HT-29 (cell line): ENCODE data around the gene CDK14. TPM values are rescaled to one million over a fixed set of nuclear protein-coding genes. Genes with fewer than 3 reads are reported as not detected.
"Not testable (repeated sequence)": the region's sequence is repeated elsewhere in the genome, so short reads cannot be mapped to it uniquely, and the experiment has no call there.

Source experiments
- DNase-seq: peaks from one replicate; pipeline ENCODE4 v3.0.0-alpha.2; 2015; ENCODE audit warnings: low spot score
- total RNA-seq: library from RNA; depleted of rRNA; stranded (reverse); fragments of >200 nt; shearing (Covaris generic); gene quantifications from 2 replicates; pipeline ENCODE4 v1.2.3, GENCODE V29; 2014

CDK14 gene
- total RNA-seq, 1 experiment from 2014 or later = 0.61 TPM

DNA sequence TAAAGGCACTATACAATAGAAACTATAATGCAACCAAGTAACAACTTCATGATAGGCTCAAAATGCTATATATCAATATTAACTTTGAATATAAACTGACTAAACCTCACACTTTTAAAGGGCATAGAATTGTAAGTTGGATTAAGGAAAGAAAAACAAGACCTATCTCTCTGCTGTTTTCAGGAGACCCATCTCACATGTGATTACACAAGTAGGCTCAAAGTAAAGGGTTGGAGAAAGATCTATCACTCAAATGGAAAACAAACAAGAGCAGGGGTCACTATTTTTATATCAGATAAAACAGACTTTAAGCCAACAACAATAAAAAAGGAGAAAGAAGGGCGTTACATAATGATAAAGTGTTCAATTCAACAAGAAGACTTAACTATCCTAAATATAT lies 155.5 kb downstream of the CDK14 start:
- DNase-seq = no peak

DNA sequence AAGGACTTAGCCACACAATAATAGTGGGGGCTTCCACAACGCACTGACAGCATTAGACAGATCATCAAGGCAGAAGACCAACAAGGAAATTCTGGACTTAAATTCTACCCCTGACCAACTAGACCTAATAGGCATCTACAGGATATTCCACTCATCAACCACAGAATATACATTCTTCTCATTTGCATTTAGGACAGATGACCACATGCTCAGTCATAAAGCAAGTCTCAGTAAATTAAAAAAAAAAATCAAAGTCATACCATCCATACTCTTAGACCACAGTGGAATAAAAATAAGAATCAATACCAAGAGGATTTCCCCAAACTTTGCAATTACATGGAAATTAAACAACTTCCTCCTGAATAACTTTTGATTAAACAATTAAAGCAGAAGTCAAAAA lies 155.9 kb downstream of the CDK14 start:
- DNase-seq = no peak

DNA sequence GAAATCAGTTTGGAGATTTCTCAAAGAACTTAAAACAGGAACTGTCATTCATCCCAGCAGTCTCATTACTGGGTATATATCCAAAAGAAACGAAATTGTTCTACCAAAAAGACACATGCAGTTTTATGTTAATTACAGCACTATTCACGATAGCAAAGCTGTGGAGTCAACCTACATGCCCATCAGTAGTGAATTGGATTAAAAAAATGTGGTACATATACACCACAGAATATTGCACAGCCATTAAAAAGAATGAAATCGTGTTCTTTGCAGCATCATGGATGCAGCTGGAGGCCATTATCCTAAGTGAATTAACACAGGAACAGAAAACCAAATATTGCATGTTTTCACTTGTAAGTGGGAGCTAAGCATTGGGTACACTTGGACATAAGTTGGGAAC lies 158.9 kb downstream of the CDK14 start:
- DNase-seq = no peak

DNA sequence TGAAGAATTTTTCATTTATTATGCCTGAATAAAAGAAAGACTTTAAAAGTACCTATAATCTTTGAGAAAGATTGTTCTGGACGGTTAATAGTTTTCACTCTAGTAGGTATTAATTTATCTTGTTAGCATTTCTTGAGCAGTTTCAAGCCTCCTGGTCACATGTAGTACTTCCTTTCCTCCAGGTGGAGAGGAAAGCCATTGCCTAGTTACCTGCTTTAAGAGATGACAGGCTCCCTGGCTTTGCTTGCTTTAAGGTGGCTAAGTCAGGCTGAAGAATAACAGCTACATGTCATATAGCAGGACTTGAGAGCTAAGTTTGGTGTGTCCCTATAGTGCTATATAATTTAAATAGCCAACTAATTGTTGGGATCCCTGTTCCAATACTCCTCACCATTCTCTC lies 160.2 kb downstream of the CDK14 start:
- DNase-seq = no peak

DNA sequence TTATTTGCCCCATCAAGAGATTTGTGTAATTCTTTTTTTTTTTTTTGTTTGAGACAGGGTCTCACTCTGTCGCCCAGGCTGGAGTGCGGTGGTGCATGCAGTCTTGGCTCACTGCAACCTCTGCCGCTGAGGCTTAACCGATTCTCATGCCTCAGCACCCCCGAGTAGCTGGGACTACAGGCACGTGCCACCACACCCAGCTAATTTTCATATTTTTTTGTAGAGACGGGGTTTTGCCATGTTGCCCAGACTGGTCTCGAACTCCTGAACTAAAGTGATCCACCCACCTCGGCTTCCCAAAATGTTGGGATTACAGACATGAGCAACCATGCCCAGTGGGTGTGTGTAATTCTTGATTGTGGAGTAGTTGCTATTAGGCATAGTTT lies 161.4 kb downstream of the CDK14 start:
- not testable (repeated sequence) for DNase-seq

DNA sequence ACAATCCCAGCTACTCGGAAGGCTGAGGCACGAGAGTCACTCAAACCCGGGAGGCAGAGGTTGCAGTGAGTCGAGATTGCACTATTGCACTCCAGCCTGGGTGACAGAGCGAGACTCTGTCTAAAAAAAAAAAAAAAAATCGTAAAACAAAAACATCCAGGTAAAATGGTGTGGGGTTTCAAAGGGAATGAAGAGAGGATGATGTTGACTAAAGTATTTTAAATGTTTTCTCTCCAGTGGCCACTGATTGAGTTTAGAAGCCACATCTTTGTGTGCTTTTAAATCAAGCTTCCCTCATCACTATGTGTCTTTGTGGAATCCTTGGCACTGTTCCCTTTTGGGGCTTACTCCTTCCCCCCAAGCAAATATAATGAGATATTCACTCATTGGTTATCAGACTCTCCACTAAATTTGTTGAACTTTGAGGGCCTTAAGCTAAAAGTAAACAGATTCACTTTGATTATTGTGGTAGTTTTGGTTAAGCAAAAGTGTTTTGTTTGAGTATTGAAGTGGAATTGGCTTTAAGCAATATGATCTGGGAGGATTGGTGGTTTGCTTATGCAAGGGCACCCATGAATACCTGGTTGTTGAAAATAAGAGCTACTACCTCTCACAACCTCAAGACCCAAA lies 162.9 kb downstream of the CDK14 start:
- no peak for DNase-seq

DNA sequence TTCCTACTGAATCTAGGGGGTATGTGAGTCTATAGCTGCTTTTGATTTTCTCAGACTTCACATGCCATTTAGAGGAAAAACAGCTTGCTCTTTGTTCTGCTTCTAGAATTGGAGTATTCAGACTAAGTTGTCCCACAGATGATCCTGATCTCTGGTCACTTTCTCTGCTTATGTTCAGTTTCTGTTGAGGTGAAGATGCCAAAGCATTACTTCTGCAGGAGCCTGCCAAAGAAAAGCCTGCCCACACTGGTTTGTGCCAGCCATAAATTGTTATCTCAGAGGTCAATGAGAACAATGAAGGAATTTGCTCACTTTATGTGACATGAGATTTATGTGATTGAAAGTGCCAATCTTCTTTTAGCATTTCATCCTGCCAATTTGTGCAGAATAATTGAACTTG lies 163.6 kb downstream of the CDK14 start:
- no peak for DNase-seq

DNA sequence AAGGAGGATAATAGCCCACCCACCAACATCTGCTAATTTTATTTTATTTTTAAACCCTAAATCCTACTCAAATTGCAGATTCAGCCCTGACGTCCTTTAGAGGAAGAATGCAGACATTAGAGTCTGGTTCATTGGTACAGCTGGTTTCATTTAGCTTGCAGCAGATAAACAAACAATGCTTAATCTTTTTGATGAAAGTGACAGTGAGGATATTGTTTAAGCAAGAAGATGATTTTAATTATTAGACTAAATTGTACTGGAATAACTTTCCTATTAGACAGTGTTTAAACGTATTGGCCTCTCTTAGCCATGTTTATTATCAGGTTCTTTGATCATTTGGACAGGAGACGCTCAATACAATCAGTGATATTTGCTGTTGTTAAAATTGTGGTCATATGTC lies 164.8 kb downstream of the CDK14 start:
- no peak for DNase-seq

DNA sequence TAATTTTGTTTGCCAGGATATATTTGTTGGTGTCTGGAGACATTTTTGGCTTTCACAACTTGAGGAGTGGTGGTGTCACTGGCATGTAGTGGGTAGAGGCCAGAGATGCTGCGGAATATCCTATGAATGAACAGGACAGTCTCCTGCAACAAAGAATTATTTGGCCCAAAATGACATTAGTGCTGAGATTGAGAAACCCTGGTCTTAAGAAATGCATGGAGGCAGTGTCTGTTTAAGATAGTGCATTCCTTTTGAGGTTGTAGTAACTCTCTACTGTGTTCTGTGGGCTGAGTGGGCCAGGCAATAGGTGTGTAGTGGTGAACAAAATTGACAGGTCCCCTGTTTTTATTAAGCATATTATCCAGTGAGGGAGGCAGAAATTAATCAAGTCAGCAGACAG lies 165.5 kb downstream of the CDK14 start:
- no peak for DNase-seq

DNA sequence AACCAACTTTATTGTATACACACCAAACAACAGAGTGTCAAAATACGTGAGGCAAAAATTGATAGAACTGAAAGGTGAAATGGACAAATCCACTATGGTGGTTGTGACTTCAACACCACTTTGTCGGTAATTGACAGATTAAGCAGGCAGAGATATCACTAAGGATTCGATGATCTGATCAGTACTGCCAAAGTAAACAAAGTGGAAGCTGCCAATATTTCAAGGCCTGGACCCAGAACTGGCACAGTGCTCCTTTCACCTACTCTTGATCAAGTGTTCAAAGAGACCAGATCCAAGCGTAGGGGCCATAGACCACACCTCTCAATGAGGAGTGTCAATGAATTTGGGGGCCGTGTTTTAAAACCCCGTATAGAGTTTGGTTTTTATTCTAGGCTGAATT lies 167.0 kb downstream of the CDK14 start:
- DNase-seq = no peak

DNA sequence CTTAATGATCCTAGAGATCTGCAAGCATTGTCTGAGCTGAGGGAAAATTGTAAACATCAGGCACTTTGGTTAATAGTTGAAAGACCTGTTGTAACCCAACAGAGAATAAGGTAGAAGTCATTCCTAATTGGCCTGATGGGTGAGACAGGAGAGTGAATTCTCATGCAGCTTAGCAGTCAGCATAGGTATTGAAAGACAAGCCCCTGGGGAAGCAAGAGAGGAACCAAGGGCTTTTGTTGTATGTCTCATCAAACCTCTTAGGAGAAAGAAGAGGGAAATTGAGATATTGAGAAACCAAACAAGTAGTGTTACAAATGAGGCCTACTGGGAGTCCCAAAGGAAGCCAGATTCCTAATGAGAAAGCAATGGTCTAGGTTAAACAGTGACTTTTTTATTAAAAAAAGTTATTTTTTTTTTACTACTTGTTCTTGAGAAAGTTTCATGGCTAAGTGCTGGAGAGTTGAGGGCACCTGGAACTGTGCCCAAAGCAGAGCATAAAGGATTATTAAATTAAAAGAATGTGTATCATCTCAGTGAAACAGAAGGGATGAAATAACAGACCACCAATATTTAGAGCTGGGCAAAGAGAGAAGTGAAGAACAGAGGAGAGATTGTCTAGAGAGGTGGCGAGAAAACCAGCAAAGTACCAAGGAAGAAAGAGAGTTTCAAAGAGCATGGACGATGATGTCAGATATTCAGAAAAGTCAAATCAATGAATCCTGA lies 168.9 kb downstream of the CDK14 start:
- no peak for DNase-seq

DNA sequence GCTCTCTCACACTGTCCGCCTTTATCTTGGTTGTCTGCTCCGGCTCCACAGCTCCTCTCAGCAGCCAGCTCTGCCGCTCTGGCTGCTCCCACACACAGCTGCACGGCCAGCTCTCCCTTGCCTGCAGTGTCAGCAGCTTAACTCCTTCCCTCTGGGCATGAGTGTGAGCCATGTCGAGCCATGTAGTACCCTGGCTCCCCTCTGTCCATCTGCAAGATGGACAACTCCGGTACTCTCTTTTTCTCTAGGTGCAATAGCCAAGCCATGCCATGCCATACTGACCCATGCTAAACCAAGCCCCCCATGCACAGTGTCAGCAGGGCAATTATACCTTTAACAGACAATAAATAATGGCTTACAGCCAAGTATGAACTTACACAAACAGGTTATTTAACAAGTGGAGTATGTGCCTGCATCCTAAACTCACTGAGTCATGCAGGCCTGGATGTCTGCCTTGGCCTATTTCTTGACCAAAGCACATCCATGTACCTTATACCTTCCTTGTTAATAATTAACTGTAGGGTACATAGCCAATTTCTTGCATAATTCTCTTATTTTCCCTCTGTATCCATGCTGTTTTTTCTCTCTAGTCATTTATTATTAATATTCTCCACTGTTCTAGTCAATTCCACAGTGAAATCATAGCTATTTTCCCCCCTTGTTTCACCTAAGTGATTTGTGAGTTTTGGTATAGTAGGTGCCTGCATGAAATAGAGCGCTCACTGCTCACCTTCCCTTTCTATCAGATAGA lies 170.9 kb downstream of the CDK14 start:
- DNase-seq = peak; percentile 82

DNA sequence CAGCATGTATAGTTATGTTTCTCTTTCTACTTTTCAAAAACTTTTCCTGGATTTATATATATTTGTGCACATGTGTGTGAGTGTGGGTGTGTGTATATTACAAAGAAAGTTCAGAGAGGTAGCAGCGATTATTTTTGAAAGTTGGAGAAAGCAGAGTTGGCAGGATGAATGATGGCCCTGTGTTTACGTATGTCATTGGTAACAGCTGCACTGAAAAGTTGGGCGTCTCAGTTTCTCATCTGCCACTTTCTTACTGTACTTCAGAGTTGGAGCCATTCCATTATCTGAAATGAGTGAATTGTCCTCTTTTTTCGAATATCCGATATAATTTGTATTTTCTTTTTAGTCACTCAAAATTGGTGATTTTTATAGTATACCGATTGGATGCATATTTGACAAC lies 172.2 kb downstream of the CDK14 start:
- DNase-seq = no peak

DNA sequence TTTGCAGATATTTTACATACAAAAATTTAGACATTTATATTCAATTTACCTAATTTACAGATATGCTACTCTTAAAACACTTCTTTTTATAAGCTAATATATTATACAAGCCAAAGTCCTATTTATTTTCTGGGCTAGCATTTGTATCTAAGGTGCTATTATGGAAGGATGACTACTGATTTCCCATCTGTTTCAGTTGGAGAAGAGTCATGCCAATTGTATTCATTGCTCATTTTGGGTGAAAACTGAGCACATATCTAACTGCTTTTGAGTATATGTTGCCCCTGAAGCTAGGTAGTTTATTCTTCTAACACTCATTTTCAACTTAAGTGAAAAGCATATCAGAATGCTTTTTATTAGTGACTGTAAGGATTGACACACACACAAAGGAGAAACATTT lies 172.9 kb downstream of the CDK14 start:
- no peak for DNase-seq

DNA sequence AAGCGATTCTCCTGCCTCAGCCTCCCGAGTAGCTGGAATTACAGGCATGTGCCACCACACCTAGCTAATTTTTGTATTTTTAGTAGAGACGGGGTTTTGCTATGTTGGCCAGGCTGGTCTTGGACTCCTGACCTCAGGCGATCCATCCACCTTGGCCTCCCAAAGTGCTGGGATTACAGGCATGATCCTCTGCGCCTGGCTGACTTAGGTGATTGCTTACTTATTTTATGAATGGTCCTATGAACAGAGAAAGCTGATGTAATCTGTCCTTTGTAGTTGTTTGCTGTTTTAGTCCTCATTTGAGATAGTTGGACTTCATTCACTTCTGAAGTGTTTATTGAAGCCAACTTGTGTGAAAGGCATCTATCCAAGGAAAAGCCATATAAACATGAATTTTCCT lies 173.4 kb downstream of the CDK14 start:
- DNase-seq = not testable (repeated sequence)

DNA sequence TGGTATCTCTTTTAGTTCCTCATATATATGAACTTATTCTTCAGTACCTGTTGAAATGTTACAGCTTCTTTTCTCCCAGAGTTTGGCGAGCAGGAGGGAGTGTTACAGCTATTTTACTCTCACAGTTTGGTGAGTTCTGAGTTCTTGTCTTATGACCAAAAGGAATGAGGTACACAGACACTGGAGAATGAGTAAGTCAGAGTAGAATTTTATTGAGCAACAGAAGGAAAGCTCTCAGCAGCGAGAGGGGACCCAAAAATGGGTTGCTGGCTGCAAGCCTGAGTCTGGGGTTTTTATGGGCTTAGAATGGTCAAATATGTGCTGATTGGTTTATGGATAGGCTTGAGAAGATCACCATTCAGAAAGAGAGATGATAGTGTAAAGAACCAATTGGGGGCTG lies 175.2 kb downstream of the CDK14 start:
- no peak for DNase-seq

DNA sequence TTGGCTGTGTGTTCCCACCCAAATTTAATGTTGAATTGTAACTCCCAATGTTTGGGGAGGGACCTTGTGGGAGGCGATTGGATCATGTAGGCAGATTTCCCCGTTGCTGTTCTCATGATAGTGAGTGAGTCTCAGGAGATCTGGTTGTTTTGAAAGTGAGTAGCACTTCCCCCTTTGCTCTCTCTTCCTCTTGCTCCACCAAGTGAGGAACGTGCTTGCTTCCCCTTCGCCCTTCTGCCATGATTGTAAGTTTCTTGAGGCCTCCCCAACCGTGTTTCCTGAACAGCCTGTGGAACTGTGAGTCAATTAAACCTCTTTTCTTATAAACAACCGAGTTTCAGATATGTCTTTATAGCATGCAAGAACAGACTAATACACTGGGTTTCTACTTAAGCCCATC lies 176.3 kb downstream of the CDK14 start:
- DNase-seq = no peak

DNA sequence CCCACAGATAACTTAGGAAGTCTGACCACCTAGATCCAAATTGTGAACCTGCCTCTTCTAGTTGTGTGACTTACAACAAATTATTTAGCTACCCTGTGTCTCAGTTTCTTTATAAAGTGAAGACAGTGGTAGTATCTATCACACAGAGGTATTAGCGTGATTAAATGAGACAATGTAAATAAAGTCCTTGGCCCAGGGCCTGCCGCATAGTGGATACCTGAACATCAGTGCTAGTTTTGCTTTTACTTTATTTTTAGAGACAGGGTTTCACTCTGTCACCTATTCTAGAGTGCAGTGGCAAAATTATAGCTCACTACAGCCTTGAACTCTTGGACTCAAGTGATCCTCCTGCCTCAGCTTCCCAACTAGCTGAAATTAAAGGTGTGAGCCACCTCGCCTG lies 177.1 kb downstream of the CDK14 start:
- DNase-seq = no peak

DNA sequence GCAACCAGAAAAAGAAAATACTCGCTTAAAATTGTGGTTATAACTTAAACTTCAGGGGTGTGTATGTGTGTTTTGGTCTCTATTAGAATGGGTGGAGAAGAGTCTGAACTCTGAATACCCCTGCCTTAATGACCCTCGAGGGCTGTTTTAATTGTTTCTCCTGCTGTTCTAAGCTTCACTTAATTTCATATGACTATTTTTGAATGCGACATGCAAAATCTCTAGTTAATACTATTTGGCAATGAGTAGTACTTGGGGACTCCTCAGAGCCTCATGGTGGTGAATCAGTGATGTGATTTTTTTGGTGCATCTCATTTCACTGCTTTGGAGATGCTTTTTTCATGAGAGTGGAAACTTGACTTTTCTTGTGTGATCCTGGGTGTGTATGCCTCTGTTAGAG lies 178.6 kb downstream of the CDK14 start:
- no peak for DNase-seq

DNA sequence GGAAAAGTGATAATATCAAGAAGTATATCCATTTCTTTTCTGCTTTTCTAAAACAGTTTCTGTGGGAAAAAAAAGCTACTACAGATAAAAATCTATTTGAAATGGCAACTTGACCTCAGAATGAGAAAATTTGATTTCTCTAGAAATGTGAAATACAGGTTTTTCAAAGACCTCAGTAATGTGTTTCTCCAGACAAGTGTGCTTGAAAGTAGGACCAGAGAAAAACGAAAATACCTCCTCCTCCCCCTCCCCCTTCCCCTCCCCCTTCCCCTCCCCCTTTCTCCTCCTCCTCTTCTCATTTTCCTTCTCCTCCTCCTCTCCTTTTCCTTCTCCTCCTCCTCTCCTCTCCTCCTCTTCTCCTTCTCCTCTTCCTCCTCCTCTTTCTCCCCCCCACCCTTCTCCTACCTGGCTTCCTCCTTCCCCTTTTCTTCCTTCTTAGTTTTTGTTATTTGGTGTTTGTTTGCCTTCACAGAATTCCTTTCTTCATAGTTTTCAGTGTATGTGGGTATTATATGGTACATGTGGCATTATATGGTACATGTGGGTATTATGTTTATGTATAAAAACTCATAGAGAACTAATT lies 179.4 kb downstream of the CDK14 start:
- no peak for DNase-seq

DNA sequence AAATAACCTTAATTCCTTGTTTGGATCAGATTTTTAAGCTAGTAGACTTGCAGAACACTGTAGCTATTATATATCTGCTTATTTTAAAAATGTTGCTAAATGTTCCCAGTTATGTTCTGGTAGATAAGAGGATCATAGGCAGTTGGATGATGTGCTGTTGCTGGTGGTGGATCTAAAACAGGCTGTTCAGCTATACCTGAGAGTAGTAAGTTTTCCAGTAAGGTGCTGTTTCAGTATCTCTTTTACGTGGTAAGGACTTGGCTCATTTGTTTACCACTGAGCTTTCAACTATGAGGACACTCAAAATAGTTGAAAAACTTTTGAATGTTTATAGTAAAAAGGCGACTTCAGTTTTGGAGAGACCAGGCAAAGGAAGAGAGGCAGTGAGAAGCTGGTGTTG lies 180.9 kb downstream of the CDK14 start:
- DNase-seq = no peak

DNA sequence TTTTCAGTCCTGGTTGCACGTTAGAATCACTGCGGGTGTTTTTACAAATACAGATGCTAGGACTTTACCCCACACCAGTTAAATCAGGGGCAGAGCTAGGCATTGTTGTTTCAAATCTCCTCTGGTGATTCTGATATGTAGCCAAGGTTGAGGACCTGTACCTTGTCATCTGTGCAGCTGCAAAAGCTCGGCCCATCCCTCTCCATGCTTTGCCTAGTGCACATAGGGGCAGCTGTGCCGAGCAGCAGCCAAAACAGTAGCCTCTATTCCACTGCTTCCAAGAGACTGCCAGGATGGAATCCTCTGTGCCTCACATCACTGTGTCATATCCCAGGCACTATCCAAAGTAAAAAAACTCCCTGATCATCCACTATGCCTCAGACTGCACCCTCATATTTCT lies 181.3 kb downstream of the CDK14 start:
- DNase-seq = no peak

DNA sequence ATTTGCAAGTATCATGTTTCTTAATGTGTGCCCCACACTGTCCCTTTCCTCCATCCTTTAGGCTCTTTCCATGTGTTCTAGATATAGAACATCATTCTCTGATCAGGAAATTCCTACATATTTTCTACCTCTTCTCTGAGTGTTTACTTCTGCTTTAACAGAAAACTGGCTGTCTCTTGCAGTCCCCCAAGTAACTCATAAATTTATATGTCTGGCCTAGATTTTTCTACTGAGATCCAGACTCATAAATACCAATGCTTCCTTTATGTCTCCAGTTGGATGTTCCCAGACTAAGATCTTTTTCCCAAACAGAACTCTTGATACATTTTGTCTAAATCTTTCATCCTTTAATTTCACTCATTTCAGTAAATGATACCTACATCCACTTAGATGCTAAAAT lies 181.8 kb downstream of the CDK14 start:
- DNase-seq = no peak
